ENCODE results near the gene B4GALT7.
"Not testable (repeated sequence)": the region's sequence is repeated elsewhere in the genome, so short reads cannot be mapped to it uniquely, and the experiment has no call there.

Gene B4GALT7

DNA sequence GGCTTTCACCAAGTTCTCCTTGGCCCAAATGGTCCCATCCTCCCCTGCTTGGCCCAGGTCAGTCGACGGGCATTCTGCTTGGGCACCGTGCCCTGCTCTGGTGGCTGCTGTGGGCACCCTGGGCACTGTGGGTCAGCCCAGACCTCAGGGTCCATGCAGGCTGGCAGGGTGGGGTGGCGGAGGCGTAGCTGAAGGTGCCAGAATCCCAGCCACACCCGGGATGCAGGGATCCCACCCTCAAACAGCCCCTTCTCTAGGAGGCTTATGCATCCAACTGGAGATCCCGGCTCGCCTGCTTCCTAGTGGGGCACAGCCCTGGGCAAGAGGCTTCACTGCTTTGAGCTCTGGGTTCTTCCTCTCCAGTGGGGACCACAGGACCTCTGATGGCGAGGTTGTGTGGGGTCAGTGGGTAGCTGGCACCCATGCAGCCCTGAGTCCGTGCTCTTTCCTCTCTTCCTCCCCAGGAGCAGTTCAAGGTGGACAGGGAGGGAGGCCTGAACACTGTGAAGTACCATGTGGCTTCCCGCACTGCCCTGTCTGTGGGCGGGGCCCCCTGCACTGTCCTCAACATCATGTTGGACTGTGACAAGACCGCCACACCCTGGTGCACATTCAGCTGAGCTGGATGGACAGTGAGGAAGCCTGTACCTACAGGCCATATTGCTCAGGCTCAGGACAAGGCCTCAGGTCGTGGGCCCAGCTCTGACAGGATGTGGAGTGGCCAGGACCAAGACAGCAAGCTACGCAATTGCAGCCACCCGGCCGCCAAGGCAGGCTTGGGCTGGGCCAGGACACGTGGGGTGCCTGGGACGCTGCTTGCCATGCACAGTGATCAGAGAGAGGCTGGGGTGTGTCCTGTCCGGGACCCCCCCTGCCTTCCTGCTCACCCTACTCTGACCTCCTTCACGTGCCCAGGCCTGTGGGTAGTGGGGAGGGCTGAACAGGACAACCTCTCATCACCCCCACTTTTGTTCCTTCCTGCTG, 9.4 kb downstream of the B4GALT7 start:
- DNase-seq: no peak

DNA sequence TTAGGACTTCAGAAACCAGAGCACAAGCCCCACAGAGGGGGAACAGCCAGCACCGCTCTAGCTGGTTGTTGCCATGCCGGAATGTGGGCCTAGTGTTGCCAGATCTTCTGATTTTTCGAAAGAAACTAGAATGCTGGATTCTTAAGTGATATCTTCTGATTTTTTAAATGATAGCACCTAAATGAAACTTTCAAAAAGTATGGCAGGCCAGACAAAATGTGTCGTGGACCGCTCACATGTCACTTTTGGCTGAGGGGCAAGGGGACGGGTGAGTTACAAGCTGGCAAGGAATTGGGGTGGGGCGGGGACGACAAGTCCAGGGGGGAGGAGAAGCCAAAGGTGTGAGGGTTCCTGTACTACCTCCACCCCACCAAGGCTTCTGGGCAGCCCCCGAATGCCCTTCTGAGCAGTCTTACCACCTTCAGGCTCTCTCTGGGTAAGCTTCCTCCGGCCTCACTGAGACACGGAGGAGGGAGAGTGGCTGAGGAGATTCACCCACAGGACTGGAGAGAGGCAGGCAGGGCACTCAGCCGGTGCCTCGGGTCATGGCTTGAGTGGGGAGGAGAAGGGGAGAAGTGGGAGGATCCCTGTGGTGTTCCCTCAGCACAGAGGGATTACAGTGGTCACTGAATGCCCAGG, 10.3 kb downstream of the B4GALT7 start:
- DNase-seq: no peak

GRCh38 chr5:177610770-177611445, 11.0 kb downstream of the B4GALT7 start:
- DNase-seq: no peak

DNA sequence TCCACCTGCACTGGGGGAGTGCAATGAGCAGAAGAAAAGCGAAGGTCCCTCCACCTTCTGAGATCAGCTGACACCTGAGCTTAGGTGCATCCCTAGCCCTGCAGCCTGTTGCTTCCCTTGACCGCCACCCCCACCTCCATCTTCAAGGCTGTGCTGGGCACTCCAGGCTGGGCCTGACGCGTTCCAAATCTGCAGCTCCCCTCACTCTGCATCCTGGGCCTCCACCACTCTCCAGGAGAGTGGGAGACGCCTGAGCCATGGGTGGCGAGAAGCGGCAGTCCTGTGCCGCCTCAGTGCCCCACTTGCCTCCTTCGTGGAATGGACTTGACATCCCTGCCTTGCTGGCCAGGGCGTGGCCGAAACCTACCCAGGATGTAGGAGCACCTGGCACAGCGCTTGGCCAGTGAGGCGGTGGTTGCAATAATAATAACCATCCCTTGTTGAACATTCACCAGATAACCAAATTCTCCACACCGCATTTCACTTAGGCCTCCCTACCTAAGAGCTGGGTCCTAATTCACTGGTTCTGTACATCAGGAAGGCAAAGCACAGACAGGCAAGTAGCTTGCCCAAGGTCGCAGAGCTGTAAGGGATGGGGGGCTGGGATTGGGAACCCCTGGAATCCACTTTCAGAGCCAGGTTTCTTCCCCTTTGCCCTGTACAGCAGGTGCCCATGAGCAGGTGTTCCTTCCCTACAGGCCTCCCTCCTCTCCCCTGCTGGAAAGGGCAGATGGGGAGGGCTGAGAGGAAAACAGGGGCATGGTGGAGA, 11.7 kb downstream of the B4GALT7 start:
- no peak for DNase-seq

DNA sequence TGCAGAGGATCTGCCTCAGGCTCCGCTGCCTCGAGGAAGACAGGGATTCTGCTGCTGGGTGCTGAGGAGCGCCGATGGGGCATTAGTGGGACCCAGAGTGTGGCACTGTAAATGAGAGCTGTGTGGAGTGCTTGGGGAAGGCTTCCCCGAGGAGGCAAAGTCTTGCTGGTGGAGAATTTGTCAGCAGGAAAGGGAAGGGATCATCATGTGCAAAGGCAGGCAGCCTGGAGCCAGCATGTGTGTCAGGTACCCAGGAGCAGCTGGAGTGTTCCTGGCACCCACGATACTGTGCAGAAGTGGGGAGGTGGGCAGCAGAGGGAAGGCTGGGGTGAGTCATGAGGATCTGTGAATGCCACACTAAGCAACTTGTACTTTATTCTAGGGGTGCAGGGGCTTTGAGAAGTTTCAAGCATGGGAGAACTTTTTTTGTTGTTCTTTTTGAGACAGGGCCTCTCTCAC, 12.3 kb downstream of the B4GALT7 start:
- DNase-seq: no peak

DNA sequence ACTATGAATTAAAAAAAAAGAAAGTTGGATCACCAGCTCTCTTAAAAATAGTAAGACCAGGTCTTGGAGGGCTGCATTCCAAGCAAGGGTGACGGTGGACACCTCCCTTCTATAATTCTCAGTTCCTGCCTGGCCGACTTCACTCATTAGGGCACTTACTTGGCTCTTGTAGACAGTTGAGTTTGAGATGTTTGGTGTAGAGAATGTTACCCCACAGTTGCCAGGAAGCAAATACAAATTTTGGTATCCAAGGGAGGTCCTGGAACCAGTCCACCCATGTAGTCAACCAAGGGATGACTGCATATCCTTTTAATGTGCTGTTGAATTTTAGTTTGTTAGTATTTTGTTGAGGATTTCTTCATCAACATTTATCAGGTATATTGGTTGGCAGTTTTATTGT, 20.6 kb downstream of the B4GALT7 start:
- DNase-seq: no peak

DNA sequence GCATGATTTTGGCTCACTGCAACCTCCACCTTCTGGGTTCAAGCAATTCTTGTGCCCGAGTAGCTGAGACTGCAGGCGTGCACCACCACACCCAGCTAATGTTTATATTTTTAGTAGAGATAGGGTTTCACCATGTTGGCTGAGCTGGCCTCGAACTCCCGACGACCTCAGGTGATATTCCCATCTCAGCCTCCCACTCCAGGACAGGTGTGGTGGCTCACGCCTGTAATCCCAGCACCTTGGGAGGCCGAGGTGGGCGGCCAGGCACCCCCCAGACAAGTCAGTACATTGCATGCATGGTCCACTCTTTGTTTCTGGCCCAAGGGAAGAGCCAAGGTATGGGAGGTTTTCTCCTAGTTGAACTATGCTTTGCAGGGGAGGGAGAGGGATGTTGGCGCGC, 24.2 kb downstream of the B4GALT7 start:
- DNase-seq: not testable (repeated sequence)

- not testable (repeated sequence) for DNase-seq
These were observed 30.3 kb downstream of the B4GALT7 start for GRCh38 chr5:177630186-177630585.

- DNase-seq: not testable (repeated sequence)
These were observed 35.0 kb downstream of the B4GALT7 start for GRCh38 chr5:177634912-177635311.

GRCh38 chr5:177645462-177645861, 45.5 kb downstream of the B4GALT7 start:
- not testable (repeated sequence) for DNase-seq

GRCh38 chr5:177651235-177651634, 51.3 kb downstream of the B4GALT7 start:
- not testable (repeated sequence) for DNase-seq

DNA sequence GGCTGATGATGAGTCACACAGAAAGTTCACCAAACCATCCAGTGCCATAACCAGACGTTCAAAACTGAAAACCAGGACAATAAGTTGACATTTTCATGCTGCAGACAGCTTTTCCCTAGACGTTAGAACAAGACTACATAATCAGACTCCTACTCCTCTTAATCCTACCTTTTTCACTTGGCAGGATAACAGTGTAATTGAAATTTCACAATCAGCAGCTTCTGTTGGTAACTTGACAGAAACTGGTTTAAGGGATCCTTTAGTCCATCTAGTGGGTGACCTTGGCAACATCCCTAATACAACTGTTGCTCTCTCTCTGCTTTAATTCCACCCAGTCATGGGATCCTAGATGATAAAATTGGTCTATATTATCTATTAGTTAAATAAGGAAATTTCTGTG, 57.9 kb downstream of the B4GALT7 start:
- DNase-seq: not testable (repeated sequence)

DNA sequence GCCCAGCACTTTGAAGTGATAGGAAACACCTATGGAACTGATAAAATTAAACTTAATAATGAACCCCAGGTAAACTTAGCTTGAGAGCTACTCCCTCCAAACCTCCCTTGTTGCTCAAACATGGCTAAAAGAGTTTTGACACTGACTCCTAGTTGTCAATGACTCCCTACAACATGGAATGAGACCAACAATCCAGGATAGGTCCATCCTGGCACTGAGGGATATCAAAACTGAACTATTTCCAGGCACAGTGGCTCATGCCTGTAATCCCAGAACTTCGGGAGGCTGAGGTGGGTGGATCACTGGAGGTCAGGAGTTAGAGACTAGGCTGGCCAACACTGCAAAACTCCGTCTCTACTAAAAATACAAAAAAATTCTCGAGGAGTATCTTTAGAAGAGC, 58.6 kb downstream of the B4GALT7 start:
- not testable (repeated sequence) for DNase-seq

Data from NCI-H2081 (cell line).